GM18520 (cell line): ENCODE data around the gene LDAH.

ENCODE experiments used
- ATAC-seq: cut with Tn5 transposase; IDR thresholded peaks from one replicate; pipeline ENCODE4 v1.9.1; 2021; ENCODE audit not compliant: unreplicated experiment

LDAH gene

DNA sequence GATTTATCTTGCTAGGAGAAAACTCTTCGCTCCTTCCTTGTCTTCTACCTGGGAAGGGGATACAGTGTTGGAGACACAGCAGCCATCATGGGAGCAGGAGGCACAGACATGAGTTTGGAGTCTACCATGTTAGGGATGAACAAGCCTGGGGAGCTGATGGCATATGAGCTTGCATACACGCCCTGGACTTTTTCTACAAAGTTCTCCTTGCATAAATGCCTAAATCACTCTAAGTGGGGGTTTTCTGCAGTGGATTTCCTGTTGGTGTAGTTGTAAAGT, 168.4 kb downstream of the LDAH start:
- ATAC-seq: no peak

DNA sequence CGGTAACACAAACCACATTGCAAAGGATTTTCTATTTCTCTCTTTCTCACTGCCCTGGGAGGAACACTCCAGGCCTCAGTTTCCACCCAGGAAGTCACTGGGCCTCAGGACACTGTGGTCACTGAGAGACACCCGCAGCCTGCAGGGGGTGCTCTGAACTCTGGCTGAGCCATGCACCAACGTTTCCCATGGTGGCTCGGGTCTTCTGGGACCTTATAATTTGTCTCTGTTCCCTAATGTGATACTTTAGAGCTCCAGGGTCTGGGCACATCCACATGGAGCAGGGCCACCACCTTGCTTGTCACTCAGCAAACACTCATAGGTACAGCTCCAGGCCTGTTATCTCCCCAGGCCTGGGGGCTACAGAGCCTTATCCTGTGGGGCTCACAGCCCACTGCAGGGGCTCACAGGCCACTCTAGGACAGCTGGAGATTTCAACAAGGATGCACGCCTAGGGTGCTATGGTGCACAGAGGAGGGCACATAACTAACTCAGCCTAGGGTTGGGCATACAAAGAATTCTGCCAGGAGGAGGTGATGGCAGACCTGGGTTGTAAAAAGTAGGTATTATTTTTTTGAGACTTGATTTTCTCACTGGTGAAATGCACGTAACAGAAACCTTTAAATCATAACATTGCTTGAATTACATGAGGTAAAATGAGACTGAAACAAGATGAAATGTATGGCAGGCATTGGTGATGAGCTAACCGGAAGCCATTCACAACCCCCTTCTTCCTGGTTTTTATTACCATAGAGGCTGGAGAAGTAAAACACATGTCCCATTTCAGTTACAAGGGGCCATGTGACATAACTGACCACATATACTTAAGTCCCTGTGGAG, 169.0 kb downstream of the LDAH start:
- ATAC-seq: no peak

DNA sequence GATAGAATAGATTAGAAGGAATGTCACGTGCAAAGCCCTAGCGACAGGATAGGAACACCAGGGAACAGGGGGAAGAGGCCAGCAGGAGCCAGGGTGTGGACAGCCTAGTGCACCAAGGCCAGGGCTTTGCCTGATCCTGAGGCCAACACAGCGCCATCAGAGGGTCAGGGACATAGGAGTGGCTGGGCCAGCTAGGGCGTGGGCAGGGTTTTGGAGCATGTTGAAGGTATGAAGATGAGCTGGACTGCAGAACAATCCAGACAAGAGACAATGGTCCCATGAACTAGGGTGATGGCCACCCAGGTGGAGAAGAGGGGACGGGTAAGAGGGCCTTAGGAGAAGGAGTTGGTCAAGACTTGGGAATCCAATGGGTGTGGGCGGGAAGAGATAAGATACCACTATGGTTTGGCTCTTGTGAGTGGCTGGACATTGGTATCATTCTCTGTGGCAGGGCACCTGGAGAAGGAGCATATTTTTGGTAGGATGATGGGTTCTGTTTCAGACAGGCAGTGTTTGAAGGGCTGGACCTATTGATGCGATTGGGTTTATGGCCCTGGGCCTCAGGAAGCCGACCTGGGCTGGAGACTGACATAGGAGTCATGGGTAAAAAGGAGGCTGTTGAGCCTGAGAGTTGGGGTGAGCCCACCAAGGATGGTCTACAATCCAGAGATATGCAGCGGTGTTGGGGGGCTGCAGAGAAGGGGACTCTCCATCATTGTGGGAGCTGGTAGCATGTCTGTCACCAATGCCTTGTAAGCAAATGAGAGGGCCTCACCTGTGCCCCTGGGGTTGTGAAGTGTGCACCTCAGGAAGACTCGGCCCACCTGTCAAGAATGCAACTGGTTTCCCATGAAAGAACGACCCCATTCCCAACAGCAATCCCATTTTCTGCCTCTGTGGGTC, 170.0 kb downstream of the LDAH start:
- no peak for ATAC-seq

DNA sequence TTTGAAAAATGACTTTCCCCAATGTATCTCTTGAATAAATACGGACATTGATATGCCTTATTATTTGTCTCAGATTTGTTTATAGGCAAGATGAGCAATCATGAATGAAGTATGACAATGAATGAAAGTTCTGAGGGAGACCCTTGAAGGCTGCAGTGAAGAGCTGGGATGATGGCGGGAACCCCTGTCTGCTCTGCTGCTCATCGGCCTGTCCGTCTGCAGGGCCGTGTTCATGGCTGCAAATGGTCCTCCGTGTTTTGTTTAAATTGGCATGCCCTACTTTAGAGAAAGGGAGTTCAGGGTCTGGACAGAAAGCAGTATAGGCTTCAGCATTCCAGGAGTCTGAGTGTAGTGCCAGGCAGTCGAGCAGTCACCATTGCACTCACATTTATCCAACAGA, 170.8 kb downstream of the LDAH start:
- no peak for ATAC-seq

DNA sequence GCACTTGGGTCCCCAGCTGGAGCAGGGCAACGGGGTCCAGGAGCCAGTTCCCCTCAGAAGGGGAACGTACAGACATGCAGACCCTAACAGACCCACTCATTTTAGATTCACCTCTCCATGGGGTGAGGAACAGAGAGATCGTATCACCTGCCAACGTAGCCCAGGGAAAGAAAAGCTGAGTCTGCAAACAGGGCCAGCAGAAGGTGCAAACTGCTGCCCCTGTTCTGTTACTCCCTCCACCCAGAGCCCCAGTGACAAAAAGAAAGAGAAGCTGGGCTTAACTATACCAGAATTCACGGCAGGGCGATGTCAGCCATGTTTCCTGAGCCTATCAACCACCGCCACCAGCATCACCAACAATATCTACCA, 171.2 kb downstream of the LDAH start:
- ATAC-seq: no peak

DNA sequence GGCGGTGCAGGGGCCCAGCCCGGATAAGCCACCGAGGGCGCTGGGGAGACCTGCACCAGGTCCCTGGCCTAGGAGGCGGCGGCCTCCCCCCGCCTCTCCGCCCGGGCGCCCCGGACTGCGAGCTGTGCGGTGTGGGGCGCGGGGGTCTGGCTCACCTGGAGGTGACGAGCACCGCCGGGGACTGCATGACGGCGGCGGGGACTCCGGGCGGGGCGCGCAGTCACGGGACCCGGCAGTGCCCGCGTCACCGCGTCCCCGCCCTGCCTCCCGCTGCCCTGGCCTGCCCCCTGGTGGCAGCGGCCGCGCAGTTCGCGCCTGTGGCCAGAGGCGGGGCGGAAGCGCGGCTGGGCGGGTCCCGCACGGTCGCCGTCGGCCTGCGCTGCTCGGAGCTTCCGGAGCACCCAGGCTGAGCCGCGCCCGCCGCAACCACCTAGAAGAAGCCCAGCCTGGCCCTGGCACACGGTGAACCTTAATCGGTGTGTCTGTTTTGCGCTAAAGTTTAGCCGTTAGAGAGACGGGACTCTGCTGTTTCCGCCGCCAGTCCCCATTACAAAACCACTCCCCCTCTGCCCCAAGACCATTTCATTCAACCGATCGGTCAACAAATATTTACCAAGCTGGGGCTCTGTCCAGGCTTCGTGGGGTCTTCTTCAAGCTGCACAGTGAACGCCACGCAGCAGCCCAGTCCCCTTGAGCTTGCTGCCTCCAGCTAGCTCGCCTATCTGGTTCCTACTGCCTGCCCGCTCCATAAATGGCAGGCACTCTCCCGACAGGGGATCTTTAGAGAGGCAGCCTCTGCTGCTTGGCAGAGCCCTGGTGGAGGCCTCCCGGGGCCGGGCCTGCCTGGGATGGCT, 171.8 kb downstream of the LDAH start, which contains the start of gene HS1BP3:
HS1BP3 (minus strand) TSS at position 222 of the 854 bp plus-strand sequence; CDS start at position 187, 35 bp downstream.
- peak; percentile 95 for ATAC-seq

DNA sequence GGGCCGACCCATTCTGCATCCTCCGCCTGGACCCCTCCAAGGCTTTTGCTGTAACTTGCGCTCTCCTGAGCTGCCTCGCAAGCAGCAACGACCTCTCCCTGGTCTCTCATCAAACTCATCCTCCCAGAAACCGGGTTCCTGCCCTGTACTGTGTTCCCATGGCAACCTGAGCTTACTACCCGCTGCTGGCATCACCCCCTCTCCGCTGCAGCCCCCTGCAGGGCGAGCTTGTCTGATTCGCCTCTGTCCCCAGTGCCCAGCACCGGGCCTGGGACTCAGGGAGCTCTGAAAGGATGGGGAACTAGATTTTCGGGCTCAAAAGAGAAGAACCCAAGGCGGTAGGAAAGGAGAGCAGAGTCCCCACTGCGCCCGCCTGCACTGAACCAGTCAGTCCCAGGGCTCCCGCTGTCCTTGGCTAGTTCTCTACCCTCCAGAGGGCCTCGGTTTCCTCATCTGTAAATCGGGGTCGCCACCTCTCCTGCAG, 172.5 kb downstream of the LDAH start:
- ATAC-seq: no peak

DNA sequence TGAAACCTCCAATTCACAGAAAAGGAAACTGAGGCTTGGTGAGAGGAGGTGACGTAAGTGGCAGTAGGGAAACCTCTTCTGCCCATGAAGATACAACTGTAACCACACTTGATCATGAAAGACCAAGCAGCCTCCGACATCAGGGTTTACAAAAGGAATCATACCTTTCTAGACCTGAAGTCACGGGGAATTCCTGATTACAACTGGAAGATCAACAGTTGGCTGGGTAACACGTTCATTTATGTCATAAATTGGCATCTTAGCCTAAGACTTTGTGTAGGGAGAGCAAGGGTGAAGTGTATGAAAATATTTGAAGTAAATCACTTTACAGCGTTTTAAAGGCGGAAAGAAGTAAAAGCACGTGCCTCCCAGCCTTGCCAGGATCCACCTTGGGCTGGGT, 172.9 kb downstream of the LDAH start:
- ATAC-seq: no peak

DNA sequence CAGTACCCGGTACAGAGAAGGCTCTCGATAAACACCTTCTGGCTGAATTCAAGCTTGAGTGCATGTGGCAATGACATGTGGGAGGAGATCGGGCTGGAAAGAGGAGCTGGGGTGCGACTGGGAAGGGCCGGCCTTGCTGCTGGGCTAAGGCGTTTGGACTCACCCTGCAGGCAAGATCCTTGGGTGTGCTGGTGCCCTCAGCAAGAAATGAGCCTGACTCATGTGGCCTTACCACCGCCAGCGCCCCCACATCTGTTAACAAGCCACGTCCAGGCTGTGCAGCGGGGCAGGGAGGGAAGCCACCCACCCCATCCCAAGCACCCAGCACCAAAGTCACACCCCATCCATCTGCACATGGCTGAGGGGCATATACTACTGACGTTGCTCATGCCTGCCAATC, 173.3 kb downstream of the LDAH start:
- ATAC-seq: no peak

DNA sequence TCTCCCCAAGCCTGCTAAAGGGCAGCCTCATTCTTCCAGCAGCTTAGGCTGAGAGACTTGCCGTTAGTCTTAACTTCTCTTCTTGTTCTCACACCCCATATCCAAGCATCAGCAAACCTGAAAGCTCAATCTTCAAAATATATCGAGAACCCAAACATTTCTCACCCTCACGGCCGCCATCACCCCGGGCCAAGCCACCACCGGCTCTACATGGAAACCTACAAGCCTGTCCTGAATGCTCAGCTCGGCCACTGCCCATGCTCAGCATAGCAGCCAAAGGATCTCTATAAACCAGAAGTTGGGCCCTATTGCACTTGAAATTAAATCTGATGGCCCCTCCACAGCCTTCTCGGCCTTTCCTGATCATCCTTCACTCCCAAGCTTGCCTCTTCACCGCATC, 174.1 kb downstream of the LDAH start:
- no peak for ATAC-seq

DNA sequence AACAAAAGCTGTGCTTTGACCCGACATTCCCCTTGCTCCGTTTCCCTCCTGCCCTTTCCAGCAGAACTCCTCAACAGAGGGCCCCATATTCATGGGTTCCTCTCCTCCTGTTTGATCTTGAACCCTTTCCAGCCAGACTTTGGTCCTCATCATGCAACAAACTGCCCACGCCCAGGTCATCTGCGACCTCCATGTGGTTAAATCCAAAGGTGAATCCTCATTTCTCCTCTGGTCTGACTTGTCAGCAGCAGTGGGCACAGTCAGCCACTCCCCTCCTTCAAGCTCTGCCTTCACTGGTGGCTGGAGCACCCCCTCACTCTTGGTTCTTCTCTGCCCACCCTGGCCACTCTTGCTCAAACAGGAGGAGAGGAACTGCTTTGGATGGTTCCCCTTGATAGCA, 174.7 kb downstream of the LDAH start:
- no peak for ATAC-seq

DNA sequence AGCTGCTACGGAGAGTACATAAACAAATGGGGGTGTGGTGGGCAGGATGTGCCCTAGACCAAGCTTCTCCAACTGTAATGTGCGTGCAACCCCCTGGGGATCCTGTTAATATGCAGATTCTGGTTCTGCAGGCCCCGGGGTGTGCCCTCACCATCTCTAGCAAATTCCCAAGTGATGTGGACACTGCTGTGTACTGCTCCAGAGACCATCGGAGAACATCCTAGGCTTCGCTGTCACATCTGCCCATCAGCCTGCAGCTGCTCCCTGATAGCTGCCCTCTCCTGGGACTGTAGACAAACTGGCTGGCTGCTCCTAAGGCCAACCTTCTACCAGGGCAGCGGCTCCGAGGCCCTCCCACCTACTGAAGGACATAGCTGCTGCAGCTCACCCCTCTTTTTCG, 175.2 kb downstream of the LDAH start:
- no peak for ATAC-seq

DNA sequence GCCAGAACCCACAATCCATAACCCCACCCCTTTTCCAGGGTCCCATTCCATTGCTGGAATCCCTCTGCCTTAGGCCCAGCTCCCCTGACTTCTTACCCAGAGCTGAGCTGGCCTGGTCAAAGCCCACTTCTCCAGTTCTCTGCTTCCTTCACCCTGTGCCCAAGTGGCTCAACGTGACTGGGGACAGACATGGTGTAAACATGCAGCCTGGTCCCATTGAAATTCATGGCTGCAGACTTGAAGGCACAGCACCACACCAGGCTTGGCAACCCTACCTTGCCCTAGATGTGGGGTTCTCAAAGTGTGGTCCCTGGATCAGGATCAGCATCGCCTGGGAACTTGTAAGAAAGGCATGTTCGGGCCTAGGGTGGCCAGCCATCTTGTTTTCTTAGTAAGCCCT, 175.7 kb downstream of the LDAH start:
- ATAC-seq: no peak

DNA sequence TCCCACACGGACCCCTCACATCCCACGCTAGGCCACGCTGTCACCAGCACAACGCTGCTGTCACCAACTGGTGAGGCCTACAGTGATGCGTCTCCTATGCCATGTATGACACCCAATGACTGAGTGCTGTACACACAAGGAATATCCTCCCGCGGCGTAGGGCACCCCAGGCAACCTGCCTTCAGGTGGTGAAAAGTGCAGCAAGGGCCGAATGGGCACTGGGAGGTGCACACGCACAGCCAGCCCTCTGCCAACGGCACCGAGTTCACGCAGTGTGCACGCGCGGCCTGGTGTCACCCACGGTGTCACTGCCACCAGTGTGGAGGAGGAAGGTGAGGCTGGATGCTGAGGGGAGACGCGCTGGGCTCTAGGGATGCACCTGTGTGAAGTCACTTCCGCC, 176.5 kb downstream of the LDAH start:
- no peak for ATAC-seq

DNA sequence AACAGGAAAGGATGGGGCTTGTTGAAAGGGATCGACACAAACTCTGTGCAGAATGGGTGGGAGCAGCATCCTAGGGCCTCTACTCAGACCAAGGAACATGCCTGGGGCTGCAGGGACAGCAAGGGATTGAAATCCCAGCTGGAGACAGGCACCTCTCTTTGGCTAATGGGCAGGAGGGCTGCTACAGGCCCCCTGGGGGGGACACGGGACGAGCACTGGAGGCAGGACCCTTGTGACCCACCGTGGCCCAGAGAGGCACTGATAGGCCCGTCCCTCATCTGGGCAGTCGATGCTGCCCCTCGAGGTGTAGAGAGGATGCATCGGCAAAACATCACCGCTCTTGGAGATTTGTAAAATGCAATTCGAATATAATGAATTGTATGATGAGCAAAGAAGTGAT, 177.1 kb downstream of the LDAH start:
- ATAC-seq: no peak

DNA sequence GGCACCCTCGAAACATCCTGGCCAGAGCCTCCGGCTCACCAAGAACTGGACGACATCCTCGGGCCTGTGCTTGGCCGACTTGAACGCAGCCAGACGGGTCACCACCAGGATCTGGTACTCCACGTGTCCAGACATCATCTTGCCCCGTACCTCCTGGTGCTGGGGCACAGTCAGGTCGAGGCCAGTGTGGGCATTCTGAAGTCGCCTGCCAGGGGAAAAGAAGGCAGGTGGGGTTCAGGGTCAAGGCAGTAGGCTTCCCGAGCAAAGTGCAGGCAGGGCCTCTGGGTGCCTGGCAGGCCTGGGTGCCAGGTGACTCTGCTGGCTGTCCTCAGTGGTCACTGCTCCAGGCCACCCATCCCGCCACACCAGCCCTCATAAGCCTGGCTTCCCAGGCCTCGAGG, 177.6 kb downstream of the LDAH start:
- no peak for ATAC-seq

DNA sequence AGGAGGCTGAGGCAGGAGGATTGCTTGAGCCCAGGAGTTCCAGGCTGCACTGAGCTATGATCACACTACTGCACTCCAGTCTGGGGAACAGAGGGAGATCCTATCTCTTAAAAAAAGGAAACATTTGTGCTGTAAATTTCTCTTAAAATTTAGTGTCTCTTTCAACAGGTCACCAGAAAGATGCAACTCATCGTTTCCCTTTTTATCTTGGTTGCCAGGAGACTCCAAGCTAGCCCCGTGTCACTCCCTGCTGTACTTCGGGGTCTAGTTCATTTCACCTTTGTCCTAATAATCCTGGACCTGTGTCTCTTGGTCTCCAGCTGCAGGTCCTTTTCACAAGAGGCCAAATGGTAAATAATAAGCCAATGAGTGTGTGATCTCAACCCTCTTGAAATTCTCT, 179.1 kb downstream of the LDAH start:
- ATAC-seq: no peak

DNA sequence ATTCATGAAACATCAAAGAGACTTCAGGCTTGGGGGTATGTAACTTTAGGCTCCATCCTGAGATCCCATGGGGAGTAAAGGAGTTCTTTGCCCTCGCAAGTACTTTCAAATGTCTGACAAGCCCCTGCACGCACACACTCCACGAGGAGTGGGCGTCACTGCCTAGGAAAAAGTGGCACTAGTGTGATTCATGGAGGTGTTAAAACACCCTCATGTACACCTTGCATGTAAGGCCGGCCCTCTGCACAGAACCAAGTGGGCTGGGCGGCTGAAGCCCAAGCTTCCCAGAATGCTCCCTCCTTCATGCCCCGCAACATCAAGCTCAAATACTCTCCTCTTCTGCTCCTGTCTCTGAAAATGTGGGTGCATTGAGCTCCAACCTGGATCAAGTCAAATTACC, 179.8 kb downstream of the LDAH start:
- no peak for ATAC-seq

DNA sequence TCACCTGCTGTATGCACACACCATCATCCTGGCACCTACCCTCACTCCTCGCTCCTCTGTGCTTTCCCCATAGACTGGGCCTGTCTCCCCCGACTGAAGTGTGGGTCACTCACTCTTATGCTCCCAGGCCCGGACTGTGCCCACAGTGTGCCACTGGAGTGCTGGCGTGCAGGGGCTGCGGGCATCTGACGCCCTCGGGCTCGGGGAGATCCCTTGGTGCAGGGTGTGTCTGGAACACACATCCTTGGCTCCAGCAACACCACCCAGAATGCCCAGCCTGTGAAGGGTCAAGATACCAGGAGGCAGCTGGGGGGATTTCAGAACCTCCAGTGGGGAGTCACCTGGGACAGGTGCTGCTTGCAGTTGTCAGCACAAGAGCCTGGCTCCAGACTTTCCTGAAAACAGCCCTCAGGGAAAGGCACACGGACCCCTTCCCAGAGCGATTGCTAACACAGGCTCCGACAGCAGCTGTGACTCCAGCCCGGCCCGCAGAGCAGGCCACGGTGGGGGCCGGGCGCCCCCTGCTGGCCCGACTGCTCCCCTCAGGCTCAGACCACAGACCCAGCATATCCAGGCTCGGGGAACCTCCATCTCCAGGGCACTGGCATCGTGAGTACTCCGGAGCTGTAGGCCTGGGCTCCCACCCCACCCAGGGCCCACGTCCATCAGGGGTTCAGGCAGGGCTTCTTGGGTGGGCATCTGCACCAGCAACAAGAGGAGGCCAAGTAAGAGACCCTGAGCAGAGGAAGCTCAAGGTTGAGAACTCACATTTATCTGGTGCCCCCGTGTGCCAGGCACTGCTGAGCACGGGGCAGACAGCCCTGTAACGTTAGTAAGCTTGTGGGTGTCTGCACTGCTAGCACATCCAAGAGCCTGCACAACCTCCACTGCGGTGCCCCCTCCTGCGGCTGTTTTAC, 180.6 kb downstream of the LDAH start:
- ATAC-seq: peak; percentile 78
